ENCODE results near the gene ABL1.

The ABL1 gene

DNA sequence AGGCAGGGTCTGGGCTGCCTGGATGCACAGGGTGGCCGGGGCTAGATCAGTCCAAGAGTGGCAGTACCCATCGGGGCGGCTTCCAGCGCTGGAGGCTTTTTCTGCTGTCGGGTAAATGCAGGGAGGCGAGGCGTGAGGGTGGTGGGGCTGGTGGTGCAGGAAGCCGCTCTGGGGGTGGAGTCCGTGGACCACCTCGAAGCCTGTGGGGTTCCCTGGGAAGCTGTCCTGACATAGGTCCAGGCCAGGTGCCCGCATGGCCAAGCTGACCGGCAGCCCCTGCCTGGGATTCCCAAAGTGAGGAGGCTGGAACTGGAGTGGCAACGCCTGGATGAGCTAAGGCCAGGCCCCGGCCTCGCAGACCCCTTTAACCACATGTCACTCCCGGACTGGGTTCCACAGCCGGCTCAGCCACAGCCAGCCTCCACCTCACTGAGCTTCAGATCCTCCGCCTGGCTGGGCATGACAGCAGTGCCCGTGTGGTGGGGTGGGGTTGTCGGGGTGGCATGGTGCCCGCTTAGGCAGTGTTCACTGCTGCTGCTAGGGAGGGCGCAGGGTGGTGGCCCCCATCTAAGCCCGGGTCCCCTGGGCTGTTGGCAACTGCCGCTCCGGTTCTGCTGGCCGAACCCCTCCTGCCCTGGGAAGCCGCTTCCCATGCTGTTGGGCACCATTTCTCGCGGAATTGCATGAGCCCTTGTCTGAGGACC, 62.9 kb downstream of the ABL1 start:
- in situ Hi-C loops (cut with HindIII; ENCODE audit: low sequenced_read_pairs), result no loop called here
- DNase-seq (ENCODE audit: low read depth, low spot score), result no peak

DNA sequence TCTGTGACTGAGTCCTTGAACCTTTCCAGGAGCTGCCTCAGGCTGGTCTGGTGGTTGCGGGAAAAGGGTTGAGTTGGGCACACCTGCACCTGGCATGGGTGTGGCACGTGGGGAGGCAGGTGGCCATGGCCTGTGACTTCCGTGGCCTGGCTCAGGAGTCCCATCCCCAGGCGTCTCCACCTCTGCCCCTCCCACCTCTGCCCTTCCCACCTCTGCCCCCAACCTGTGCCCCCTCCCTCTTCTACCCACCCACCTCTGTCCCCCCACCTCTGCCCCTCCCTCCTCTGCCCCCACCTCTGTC, 63.4 kb downstream of the ABL1 start:
- in situ Hi-C loops (cut with HindIII; ENCODE audit: low sequenced_read_pairs), result no loop called here
- no peak for DNase-seq (ENCODE audit: low read depth, low spot score)
- no peak overlapping the region for H3K4me3 ChIP-seq (ENCODE audit: low read depth, low read length)

More for the DNA sequence above, 62.9 kb downstream of the ABL1 start:
- no peak overlapping the region for H3K4me3 ChIP-seq (ENCODE audit: low read depth, low read length)
- TF ChIP-seq CTCF (IDR thresholded peaks at IDR 0.05; ENCODE audit: low read depth, low read length), result no peak

DNA sequence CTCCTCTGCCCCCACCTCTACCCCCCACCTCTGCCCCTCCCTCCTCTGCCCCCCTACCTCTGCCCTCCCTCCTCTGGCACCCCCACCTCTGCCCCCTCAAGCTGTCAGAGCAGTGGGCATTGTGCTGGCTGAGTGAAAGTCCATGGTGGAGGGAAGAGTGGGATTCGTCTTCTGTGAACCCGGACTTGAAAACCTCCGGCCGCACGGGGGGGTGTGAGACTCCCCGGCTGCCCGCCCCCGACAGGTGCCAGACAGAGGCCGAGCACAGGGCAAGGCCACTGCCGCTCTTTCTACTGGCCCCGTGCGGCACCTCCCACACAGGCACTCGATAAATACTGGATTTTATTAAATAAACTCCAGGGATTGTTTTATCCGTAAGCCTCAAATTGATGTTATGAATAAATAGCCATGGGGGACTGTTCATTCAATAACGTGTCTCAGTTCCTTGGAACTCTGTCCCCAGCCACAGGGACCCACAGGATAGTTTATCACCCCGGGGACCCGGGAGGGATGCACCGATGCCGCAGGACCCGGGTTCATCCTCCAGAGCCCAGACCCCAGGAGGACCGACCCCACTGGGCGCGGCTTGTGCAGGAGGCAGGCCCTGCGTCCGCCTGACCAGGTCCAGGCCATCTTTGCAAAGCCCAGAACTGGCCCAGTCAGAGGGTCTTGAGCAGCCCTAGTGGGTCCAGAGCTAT, 64.1 kb downstream of the ABL1 start:
- no peak for DNase-seq (ENCODE audit: low read depth, low spot score)
- no peak for TF ChIP-seq CTCF (IDR thresholded peaks at IDR 0.05; ENCODE audit: low read depth, low read length)
- no peak overlapping the region for H3K4me3 ChIP-seq (ENCODE audit: low read depth, low read length)
- in situ Hi-C loops (cut with HindIII; ENCODE audit: low sequenced_read_pairs), result no loop called here

More for the DNA sequence above, 63.4 kb downstream of the ABL1 start:
- TF ChIP-seq CTCF (IDR thresholded peaks at IDR 0.05; ENCODE audit: low read depth, low read length), result no peak

DNA sequence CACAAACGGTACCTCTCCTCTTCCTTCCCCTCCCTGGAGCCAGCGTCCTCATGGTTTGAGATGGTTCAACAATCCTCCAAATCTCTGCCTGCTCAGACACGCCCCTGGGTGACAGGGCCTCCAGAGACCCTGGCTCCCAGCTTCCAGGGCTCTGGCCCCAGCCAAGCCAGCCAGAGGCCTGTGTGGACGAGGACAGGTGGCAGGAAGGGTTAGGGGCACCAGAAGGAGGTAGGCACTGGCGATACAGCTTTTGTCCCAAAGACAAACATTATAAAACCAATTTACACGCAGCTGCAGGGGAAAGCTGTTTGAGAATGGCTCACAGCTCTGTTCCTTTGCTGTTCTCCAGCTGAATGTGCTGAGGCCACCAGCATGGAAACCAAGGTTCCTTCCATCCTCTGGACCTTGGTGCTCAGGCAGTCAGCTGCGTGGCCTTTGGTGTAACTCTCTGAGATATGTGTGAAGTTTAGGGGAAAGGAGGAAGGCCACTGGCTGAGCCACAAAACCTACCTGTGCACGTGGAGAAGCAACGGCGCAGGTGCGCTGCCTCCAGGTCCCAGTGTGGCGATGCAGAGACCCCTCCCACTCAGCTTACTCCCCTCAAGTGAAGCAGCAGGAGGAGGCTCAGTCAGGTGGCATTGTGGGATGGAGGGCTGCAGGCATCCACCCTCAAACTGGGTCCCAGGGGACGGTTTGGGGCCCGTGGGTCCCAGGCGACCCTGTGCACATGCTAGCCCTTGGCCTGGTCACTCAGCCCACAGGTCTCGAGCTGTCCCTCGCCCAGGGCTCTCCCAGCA, 65.8 kb downstream of the ABL1 start:
- TF ChIP-seq CTCF (IDR thresholded peaks at IDR 0.05; ENCODE audit: low read depth, low read length), result no peak
- no peak for DNase-seq (ENCODE audit: low read depth, low spot score)
- in situ Hi-C loops (cut with HindIII; ENCODE audit: low sequenced_read_pairs), result no loop called here
- H3K4me3 ChIP-seq (ENCODE audit: low read depth, low read length), result no peak overlapping the region

- H3K4me3 ChIP-seq (ENCODE audit: low read depth, low read length), result no peak overlapping the region
- no peak for DNase-seq (ENCODE audit: low read depth, low spot score)
- in situ Hi-C loops (cut with HindIII; ENCODE audit: low sequenced_read_pairs), result no loop called here
- TF ChIP-seq CTCF (IDR thresholded peaks at IDR 0.05; ENCODE audit: low read depth, low read length), result no peak
These were observed 66.6 kb downstream of the ABL1 start for GRCh38 chr9:130901498-130902203.

Measured in astrocyte of the spinal cord (primary cell).